GM19023 (cell line): ENCODE results near the gene RMND5A.
"Not testable (repeated sequence)": the region's sequence is repeated elsewhere in the genome, so short reads cannot be mapped to it uniquely, and the experiment has no call there.

Source experiments
- ATAC-seq: cut with Tn5 transposase; IDR thresholded peaks from one replicate; pipeline ENCODE4 v1.9.1; 2021; ENCODE audit warnings: mild to moderate bottlenecking, moderate library complexity; ENCODE audit not compliant: unreplicated experiment

Gene RMND5A

GRCh38 chr2:86708126-86708525, 12.0 kb upstream of the RMND5A start:
- ATAC-seq, result not testable (repeated sequence)

- not testable (repeated sequence) for ATAC-seq
Observed at GRCh38 chr2:86714579-86715173, 5.4 kb upstream of the RMND5A start.

- ATAC-seq, result peak; percentile 13
Observed at GRCh38 chr2:86719263-86719636, 841 bp upstream of the RMND5A start.

- peak; percentile 28 for ATAC-seq
Observed at GRCh38 chr2:86720540-86721320, 639 bp downstream of the RMND5A start.

- not testable (repeated sequence) for ATAC-seq
Observed at GRCh38 chr2:86725706-86726105, 5.6 kb downstream of the RMND5A start.

- not testable (repeated sequence) for ATAC-seq
Observed at GRCh38 chr2:86732040-86732525, 12.0 kb downstream of the RMND5A start.

GRCh38 chr2:86732837-86733236, 12.7 kb downstream of the RMND5A start:
- ATAC-seq, result not testable (repeated sequence)

GRCh38 chr2:86733528-86733927, 13.4 kb downstream of the RMND5A start:
- not testable (repeated sequence) for ATAC-seq

GRCh38 chr2:86734896-86735295, 14.8 kb downstream of the RMND5A start:
- ATAC-seq, result not testable (repeated sequence)

- ATAC-seq, result not testable (repeated sequence)
Observed at GRCh38 chr2:86739485-86739884, 19.4 kb downstream of the RMND5A start.

- not testable (repeated sequence) for ATAC-seq
Observed at GRCh38 chr2:86739889-86740288, 19.8 kb downstream of the RMND5A start.

- ATAC-seq, result not testable (repeated sequence)
Observed at GRCh38 chr2:86741889-86742498, 21.9 kb downstream of the RMND5A start.

- ATAC-seq, result no peak
Observed at GRCh38 chr2:86744152-86744551, 24.1 kb downstream of the RMND5A start.

- no peak for ATAC-seq
Observed at GRCh38 chr2:86746939-86747338, 26.8 kb downstream of the RMND5A start.

- ATAC-seq, result no peak
Observed at GRCh38 chr2:86747711-86748639, 27.9 kb downstream of the RMND5A start.

GRCh38 chr2:86750240-86750839, 30.2 kb downstream of the RMND5A start:
- ATAC-seq, result no peak

GRCh38 chr2:86751778-86752177, 31.7 kb downstream of the RMND5A start:
- no peak for ATAC-seq

GRCh38 chr2:86752934-86753333, 32.8 kb downstream of the RMND5A start:
- no peak for ATAC-seq

- no peak for ATAC-seq
Observed at GRCh38 chr2:86753606-86754005, 33.5 kb downstream of the RMND5A start.

- ATAC-seq, result no peak
Observed at GRCh38 chr2:86758405-86758804, 38.3 kb downstream of the RMND5A start.
